WTC11 (cell line): ENCODE results near the gene PPARD. TPM values are rescaled to one million over a fixed set of nuclear protein-coding genes. Genes with fewer than 3 reads are reported as not detected.

Experiments used
- CBFB ChIP-seq: sonication (generic); formaldehyde crosslinking; IDR thresholded peaks from 2 replicates; pipeline ENCODE4 v1.8.1; 2022; ENCODE audit warnings: mild to moderate bottlenecking, low read depth, missing genetic modification reagents
- CTCF ChIP-seq: fragments of 200-600 bp; IDR thresholded peaks from 2 replicates; pipeline ENCODE4 v1.8.0; 2022; ENCODE audit warnings: antibody characterized with exemption
- E2F4 ChIP-seq: sonication (generic); formaldehyde crosslinking; IDR thresholded peaks from 2 replicates; pipeline ENCODE4 v1.8.1; 2022; ENCODE audit warnings: low read depth, mild to moderate bottlenecking, moderate library complexity, missing genetic modification reagents, borderline replicate concordance
- ETV6 ChIP-seq: sonication (generic); formaldehyde crosslinking; IDR thresholded peaks from 2 replicates; pipeline ENCODE4 v1.8.1; 2022; ENCODE audit warnings: mild to moderate bottlenecking, missing genetic modification reagents
- IRF2 ChIP-seq: sonication (generic); formaldehyde crosslinking; IDR thresholded peaks from 2 replicates; pipeline ENCODE4 v1.8.0; 2022; ENCODE audit warnings: low read depth, missing genetic modification reagents, borderline replicate concordance
- KAT7 ChIP-seq: sonication (generic); formaldehyde crosslinking; IDR thresholded peaks from 2 replicates; pipeline ENCODE4 v1.8.1; 2023; ENCODE audit warnings: missing genetic modification reagents, mild to moderate bottlenecking, borderline replicate concordance
- MAX ChIP-seq: sonication (generic); formaldehyde crosslinking; IDR thresholded peaks from 2 replicates; pipeline ENCODE4 v1.8.0; 2022; ENCODE audit warnings: mild to moderate bottlenecking, missing genetic modification reagents
- NFE2L1 ChIP-seq: sonication (generic); formaldehyde crosslinking; IDR thresholded peaks from 2 replicates; pipeline ENCODE4 v1.8.1; 2023; ENCODE audit warnings: missing genetic modification reagents
- NR1H2 ChIP-seq: sonication (generic); formaldehyde crosslinking; IDR thresholded peaks from 2 replicates; pipeline ENCODE4 v1.9.0; 2021; ENCODE audit warnings: mild to moderate bottlenecking, moderate library complexity, missing genetic modification reagents
- NR2C2 ChIP-seq: sonication (generic); formaldehyde crosslinking; IDR thresholded peaks from 2 replicates; pipeline ENCODE4 v1.8.0; 2022; ENCODE audit warnings: mild to moderate bottlenecking, missing genetic modification reagents
- NR3C1 ChIP-seq: sonication (generic); formaldehyde crosslinking; conservative IDR thresholded peaks from 2 replicates; pipeline ENCODE4 v1.8.1; 2023; ENCODE audit warnings: low read depth, mild to moderate bottlenecking, missing genetic modification reagents
- RORB ChIP-seq: fragments of 250-450 bp; sonication (Bioruptor Pico); IDR thresholded peaks from 2 replicates; pipeline ENCODE4 v1.9.0; 2021; ENCODE audit warnings: mild to moderate bottlenecking
- SMAD4 ChIP-seq: sonication (generic); formaldehyde crosslinking; IDR thresholded peaks from 2 replicates; pipeline ENCODE4 v1.8.0; 2022; ENCODE audit warnings: mild to moderate bottlenecking, missing genetic modification reagents
- SP1 ChIP-seq: sonication (generic); formaldehyde crosslinking; conservative IDR thresholded peaks from 2 replicates; pipeline ENCODE4 v1.8.1; 2022; ENCODE audit warnings: missing genetic modification reagents
- TEAD4 ChIP-seq: sonication (generic); formaldehyde crosslinking; IDR thresholded peaks from 2 replicates; pipeline ENCODE4 v1.8.0; 2022; ENCODE audit warnings: mild to moderate bottlenecking, missing genetic modification reagents
- TP53 ChIP-seq: sonication (generic); formaldehyde crosslinking; IDR thresholded peaks from 2 replicates; pipeline ENCODE4 v1.8.1; 2023; ENCODE audit warnings: mild to moderate bottlenecking, missing genetic modification reagents
- USF2 ChIP-seq: sonication (generic); formaldehyde crosslinking; IDR thresholded peaks from 2 replicates; pipeline ENCODE4 v1.8.1; 2023; ENCODE audit warnings: mild to moderate bottlenecking, missing genetic modification reagents, moderate library complexity
- ZBTB21 ChIP-seq: sonication (generic); formaldehyde crosslinking; IDR thresholded peaks from 2 replicates; pipeline ENCODE4 v1.8.1; 2023; ENCODE audit warnings: mild to moderate bottlenecking, missing genetic modification reagents, borderline replicate concordance
- ZNF317 ChIP-seq: sonication (generic); formaldehyde crosslinking; IDR thresholded peaks from 2 replicates; pipeline ENCODE4 v1.8.1; 2023; ENCODE audit warnings: low read depth, mild to moderate bottlenecking, moderate library complexity, missing genetic modification reagents, borderline replicate concordance
- ZNF423 ChIP-seq: fragments of 250-450 bp; sonication (Bioruptor Pico); IDR thresholded peaks from 2 replicates; pipeline ENCODE4 v2.1.2; 2022; ENCODE audit warnings: mild to moderate bottlenecking, moderate library complexity
- total RNA-seq: library from RNA; stranded (reverse); gene quantifications from 3 replicates; pipeline ENCODE4 v1.2.3, GENCODE V29; 2021
- TF ChIP-seq, protein P1 (sequence below): sonication (generic); formaldehyde crosslinking; IDR thresholded peaks from 2 replicates; pipeline ENCODE4 v1.8.0; 2022; ENCODE audit warnings: mild to moderate bottlenecking, missing genetic modification reagents
- TF ChIP-seq, protein P2 (sequence below): fragments of 250-450 bp; sonication (Bioruptor Pico); IDR thresholded peaks from 2 replicates; pipeline ENCODE4 v1.9.0; 2021; ENCODE audit warnings: mild to moderate bottlenecking, borderline replicate concordance
- TF ChIP-seq, protein P3 (sequence below): sonication (generic); formaldehyde crosslinking; conservative IDR thresholded peaks from 2 replicates; pipeline ENCODE4 v1.8.1; 2023; ENCODE audit warnings: mild to moderate bottlenecking, low read depth, missing genetic modification reagents, moderate library complexity
- TF ChIP-seq, protein P4 (sequence below): fragments of 250-450 bp; sonication (Bioruptor Pico); IDR thresholded peaks from 2 replicates; pipeline ENCODE4 v1.9.0; 2021; ENCODE audit warnings: moderate library complexity, mild to moderate bottlenecking, inconsistent platforms, borderline replicate concordance

The PPARD gene
- total RNA-seq, 1 experiment from 2014 or later: 14.7 TPM

DNA sequence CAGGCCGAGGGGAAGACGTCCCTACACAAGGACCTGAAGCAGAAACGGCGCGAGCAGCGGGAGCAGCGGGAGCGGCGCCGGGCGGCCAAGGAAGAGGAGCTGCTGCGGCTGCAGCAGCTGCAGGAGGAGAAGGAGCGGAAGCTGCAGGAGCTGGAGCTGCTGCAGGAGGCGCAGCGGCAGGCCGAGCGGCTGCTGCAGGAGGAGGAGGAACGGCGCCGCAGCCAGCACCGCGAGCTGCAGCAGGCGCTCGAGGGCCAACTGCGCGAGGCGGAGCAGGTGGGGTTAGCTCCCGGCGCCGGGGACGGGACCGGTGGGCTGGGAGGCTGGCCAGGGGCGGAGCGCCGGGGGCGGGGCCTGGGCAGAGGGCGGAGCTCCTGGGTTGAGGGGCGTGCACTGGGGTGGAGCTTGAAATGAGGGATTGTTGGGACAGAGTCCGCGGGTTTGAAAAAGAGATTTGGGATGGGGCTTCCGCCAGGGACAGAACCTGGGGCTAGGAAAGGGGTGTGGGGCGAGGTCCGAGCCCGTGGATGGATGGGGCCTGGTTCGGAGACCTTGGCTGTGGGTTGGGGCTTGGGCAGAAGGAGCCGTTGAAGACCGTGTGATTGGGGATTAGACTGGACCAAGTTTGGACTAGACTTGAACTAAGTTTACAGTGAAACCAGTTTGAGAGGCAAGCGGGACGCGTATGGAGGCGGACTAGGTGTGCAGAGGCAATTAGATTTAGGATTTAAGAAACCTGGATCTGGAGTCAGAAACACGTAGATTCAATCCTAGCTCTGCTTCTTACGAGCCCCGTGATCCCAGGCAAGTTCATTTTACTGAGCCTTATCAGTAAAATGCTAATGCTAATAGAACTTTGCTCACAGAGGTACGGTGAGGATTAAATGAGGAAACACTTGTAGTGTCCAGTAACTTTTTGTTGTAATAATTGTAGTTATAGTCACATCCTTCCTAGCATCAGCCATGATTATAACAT lies 23.9 kb upstream of the PPARD start (continued):
- TF ChIP-seq CBFB (CRISPR knock-in tag): no peak
- TF ChIP-seq ZNF423 (CRISPR knock-in tag): no peak
- TF ChIP-seq SMAD4 (CRISPR knock-in tag): no peak
- peak; percentile 69; the same call in 1 of the 2 replicates for TF ChIP-seq TP53 (CRISPR knock-in tag)
- TF ChIP-seq CTCF: no peak
- TF ChIP-seq TEAD4 (CRISPR knock-in tag): no peak
- no peak; the same call in 1 of the 2 replicates for TF ChIP-seq KAT7
- no peak for TF ChIP-seq NR3C1
- TF ChIP-seq NR1H2 (CRISPR knock-in tag): no peak
- TF ChIP-seq IRF2: no peak
- TF ChIP-seq E2F4 (CRISPR knock-in tag): no peak
- TF ChIP-seq ZNF317 (CRISPR knock-in tag): no peak
- TF ChIP-seq USF2 (CRISPR knock-in tag): no peak
- peak; percentile 87 for TF ChIP-seq SP1 (CRISPR knock-in tag)
- TF ChIP-seq, protein P1, sequence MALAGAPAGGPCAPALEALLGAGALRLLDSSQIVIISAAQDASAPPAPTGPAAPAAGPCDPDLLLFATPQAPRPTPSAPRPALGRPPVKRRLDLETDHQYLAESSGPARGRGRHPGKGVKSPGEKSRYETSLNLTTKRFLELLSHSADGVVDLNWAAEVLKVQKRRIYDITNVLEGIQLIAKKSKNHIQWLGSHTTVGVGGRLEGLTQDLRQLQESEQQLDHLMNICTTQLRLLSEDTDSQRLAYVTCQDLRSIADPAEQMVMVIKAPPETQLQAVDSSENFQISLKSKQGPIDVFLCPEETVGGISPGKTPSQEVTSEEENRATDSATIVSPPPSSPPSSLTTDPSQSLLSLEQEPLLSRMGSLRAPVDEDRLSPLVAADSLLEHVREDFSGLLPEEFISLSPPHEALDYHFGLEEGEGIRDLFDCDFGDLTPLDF (CRISPR knock-in tag): no peak
- TF ChIP-seq ZBTB21 (CRISPR knock-in tag): peak; percentile 49; the same call in 1 of the 2 replicates
- TF ChIP-seq, protein P2, sequence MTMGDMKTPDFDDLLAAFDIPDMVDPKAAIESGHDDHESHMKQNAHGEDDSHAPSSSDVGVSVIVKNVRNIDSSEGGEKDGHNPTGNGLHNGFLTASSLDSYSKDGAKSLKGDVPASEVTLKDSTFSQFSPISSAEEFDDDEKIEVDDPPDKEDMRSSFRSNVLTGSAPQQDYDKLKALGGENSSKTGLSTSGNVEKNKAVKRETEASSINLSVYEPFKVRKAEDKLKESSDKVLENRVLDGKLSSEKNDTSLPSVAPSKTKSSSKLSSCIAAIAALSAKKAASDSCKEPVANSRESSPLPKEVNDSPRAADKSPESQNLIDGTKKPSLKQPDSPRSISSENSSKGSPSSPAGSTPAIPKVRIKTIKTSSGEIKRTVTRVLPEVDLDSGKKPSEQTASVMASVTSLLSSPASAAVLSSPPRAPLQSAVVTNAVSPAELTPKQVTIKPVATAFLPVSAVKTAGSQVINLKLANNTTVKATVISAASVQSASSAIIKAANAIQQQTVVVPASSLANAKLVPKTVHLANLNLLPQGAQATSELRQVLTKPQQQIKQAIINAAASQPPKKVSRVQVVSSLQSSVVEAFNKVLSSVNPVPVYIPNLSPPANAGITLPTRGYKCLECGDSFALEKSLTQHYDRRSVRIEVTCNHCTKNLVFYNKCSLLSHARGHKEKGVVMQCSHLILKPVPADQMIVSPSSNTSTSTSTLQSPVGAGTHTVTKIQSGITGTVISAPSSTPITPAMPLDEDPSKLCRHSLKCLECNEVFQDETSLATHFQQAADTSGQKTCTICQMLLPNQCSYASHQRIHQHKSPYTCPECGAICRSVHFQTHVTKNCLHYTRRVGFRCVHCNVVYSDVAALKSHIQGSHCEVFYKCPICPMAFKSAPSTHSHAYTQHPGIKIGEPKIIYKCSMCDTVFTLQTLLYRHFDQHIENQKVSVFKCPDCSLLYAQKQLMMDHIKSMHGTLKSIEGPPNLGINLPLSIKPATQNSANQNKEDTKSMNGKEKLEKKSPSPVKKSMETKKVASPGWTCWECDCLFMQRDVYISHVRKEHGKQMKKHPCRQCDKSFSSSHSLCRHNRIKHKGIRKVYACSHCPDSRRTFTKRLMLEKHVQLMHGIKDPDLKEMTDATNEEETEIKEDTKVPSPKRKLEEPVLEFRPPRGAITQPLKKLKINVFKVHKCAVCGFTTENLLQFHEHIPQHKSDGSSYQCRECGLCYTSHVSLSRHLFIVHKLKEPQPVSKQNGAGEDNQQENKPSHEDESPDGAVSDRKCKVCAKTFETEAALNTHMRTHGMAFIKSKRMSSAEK (CRISPR knock-in tag): no peak
- no peak for TF ChIP-seq NR2C2 (CRISPR knock-in tag)
- TF ChIP-seq MAX: peak; percentile 71; the same call in 1 of the 2 replicates
- TF ChIP-seq NFE2L1 (CRISPR knock-in tag): no peak
- peak; percentile 87; the same call in 1 of the 2 replicates for TF ChIP-seq ETV6 (CRISPR knock-in tag)
- TF ChIP-seq, protein P3, sequence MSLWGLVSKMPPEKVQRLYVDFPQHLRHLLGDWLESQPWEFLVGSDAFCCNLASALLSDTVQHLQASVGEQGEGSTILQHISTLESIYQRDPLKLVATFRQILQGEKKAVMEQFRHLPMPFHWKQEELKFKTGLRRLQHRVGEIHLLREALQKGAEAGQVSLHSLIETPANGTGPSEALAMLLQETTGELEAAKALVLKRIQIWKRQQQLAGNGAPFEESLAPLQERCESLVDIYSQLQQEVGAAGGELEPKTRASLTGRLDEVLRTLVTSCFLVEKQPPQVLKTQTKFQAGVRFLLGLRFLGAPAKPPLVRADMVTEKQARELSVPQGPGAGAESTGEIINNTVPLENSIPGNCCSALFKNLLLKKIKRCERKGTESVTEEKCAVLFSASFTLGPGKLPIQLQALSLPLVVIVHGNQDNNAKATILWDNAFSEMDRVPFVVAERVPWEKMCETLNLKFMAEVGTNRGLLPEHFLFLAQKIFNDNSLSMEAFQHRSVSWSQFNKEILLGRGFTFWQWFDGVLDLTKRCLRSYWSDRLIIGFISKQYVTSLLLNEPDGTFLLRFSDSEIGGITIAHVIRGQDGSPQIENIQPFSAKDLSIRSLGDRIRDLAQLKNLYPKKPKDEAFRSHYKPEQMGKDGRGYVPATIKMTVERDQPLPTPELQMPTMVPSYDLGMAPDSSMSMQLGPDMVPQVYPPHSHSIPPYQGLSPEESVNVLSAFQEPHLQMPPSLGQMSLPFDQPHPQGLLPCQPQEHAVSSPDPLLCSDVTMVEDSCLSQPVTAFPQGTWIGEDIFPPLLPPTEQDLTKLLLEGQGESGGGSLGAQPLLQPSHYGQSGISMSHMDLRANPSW: no peak
- TF ChIP-seq, protein P4, sequence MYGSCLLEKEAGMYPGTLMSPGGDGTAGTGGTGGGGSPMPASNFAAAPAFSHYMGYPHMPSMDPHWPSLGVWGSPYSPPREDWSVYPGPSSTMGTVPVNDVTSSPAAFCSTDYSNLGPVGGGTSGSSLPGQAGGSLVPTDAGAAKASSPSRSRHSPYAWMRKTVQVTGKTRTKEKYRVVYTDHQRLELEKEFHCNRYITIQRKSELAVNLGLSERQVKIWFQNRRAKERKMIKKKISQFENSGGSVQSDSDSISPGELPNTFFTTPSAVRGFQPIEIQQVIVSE (CRISPR knock-in tag): no peak
- no peak for TF ChIP-seq RORB (CRISPR knock-in tag)
